H9 (cell line): ENCODE data around the gene ESRP2. TPM values are rescaled to one million over a fixed set of nuclear protein-coding genes. Genes with fewer than 3 reads are reported as not detected.

ENCODE experiments used
- DNase-seq: peaks from one replicate; pipeline ENCODE4 v3.0.0-alpha.2; 2017
- H2AFZ ChIP-seq: one replicate; pipeline ENCODE4 v1.6.1; 2013; ENCODE audit warnings: mild to moderate bottlenecking, low read length, control low read depth, moderate library complexity
- H2AK5ac ChIP-seq: 2 replicates; pipeline ENCODE4 v1.6.1; 2013; ENCODE audit warnings: low read length, control low read depth, mixed read lengths; ENCODE audit not compliant: insufficient read length
- H2BK120ac ChIP-seq: one replicate; pipeline ENCODE4 v1.6.1; 2013; ENCODE audit warnings: low read depth, mild to moderate bottlenecking, low read length, control low read depth, inconsistent platforms; ENCODE audit not compliant: poor library complexity, severe bottlenecking
- H2BK12ac ChIP-seq: 2 replicates; pipeline ENCODE4 v1.6.1; 2013; ENCODE audit warnings: low read length, control low read depth, mixed read lengths, low read depth; ENCODE audit not compliant: insufficient read length
- H2BK15ac ChIP-seq: 2 replicates; pipeline ENCODE4 v1.6.1; 2013; ENCODE audit warnings: low read depth, low read length, control low read depth
- H2BK20ac ChIP-seq: one replicate; pipeline ENCODE4 v1.6.1; 2013; ENCODE audit warnings: low read depth, mild to moderate bottlenecking, low read length, control low read depth, inconsistent platforms; ENCODE audit not compliant: poor library complexity, severe bottlenecking
- H2BK5ac ChIP-seq: 2 replicates; pipeline ENCODE4 v1.6.1; 2013; ENCODE audit warnings: low read length, control low read depth, mixed read lengths; ENCODE audit not compliant: insufficient read length
- H3K14ac ChIP-seq: 2 replicates; pipeline ENCODE4 v1.6.1; 2013; ENCODE audit warnings: low read length, control low read depth; ENCODE audit not compliant: insufficient read depth
- H3K18ac ChIP-seq: 2 replicates; pipeline ENCODE4 v1.6.1; 2013; ENCODE audit warnings: low read depth, mild to moderate bottlenecking, mixed read lengths, low read length, control low read depth; ENCODE audit not compliant: insufficient read length
- H3K23ac ChIP-seq: 2 replicates; pipeline ENCODE4 v1.6.1; 2013; ENCODE audit warnings: low read length, control low read depth, mixed read lengths, low read depth; ENCODE audit not compliant: insufficient read length
- H3K23me2 ChIP-seq: 2 replicates; pipeline ENCODE4 v1.6.1; 2013; ENCODE audit warnings: low read depth, mild to moderate bottlenecking, mixed read lengths, low read length, control low read depth; ENCODE audit not compliant: insufficient read length, poor library complexity, severe bottlenecking
- H3K27ac ChIP-seq: 2 replicates; pipeline ENCODE4 v1.5.1; 2013; ENCODE audit warnings: low read length, control low read depth, mixed read lengths, low read depth; ENCODE audit not compliant: insufficient read length
- H3K27me3 ChIP-seq: 2 replicates; pipeline ENCODE4 v1.6.1; 2013; ENCODE audit warnings: low read length, control low read depth, inconsistent platforms; ENCODE audit not compliant: insufficient read depth
- H3K4ac ChIP-seq: 2 replicates; pipeline ENCODE4 v1.6.1; 2013; ENCODE audit warnings: low read depth, mild to moderate bottlenecking, control low read depth, inconsistent platforms, low read length, moderate library complexity
- H3K4me1 ChIP-seq: 2 replicates; pipeline ENCODE4 v1.6.1; 2013; ENCODE audit warnings: low read length, control low read depth, inconsistent platforms; ENCODE audit not compliant: insufficient read depth
- H3K4me2 ChIP-seq: 2 replicates; pipeline ENCODE4 v1.6.1; 2013; ENCODE audit warnings: low read length, control low read depth, mixed read lengths; ENCODE audit not compliant: insufficient read length, insufficient read depth
- H3K56ac ChIP-seq: 2 replicates; pipeline ENCODE4 v1.6.1; 2013; ENCODE audit warnings: low read depth, mild to moderate bottlenecking, mixed read lengths, low read length, control low read depth; ENCODE audit not compliant: insufficient read length
- H3K79me1 ChIP-seq: 2 replicates; pipeline ENCODE4 v1.6.1; 2013; ENCODE audit warnings: low read depth, mild to moderate bottlenecking, moderate library complexity, low read length, control low read depth, inconsistent platforms; ENCODE audit not compliant: insufficient read depth, poor library complexity, severe bottlenecking
- H3K79me2 ChIP-seq: 2 replicates; pipeline ENCODE4 v1.6.1; 2013; ENCODE audit warnings: low read length, control low read depth, inconsistent platforms; ENCODE audit not compliant: insufficient read depth
- H3K9ac ChIP-seq: 2 replicates; pipeline ENCODE4 v1.6.1; 2013; ENCODE audit warnings: low read length, control low read depth, mixed read lengths; ENCODE audit not compliant: insufficient read length; ENCODE audit errors: extremely low read depth
- H3K9me3 ChIP-seq: one replicate; pipeline ENCODE4 v1.6.1; 2013; ENCODE audit warnings: low read depth, low read length, inconsistent platforms; ENCODE audit not compliant: control insufficient read depth
- H3T11ph ChIP-seq: one replicate; pipeline ENCODE4 v1.6.1; 2013; ENCODE audit warnings: mild to moderate bottlenecking, low read length, control low read depth, inconsistent platforms
- H4K20me1 ChIP-seq: one replicate; pipeline ENCODE4 v1.6.1; 2013; ENCODE audit not compliant: control insufficient read depth, insufficient read length, insufficient read depth
- H4K5ac ChIP-seq: 2 replicates; pipeline ENCODE4 v1.6.1; 2013; ENCODE audit warnings: low read depth, mild to moderate bottlenecking, mixed read lengths, low read length, control low read depth; ENCODE audit not compliant: insufficient read length
- H4K8ac ChIP-seq: replicated peaks from 2 replicates; pipeline ENCODE4 v1.6.1; 2013; ENCODE audit warnings: low read length, control low read depth, mixed read lengths, low read depth; ENCODE audit not compliant: insufficient read length
- H4K91ac ChIP-seq: 2 replicates; pipeline ENCODE4 v1.6.1; 2013; ENCODE audit warnings: low read depth, mild to moderate bottlenecking, moderate library complexity, mixed read lengths, low read length, control low read depth; ENCODE audit not compliant: insufficient read length
- H3K27ac Mint-ChIP-seq, 3 experiments: 2 replicates in 2 of 3; 3 replicates in 1 of 3; pipeline ENCODE4 v1.8.0; 2020 to 2021; ENCODE audit warnings: mixed read lengths in 3 of 3, mild to moderate bottlenecking in 1 of 3, moderate library complexity in 1 of 3
- H3K27me3 Mint-ChIP-seq: 2 replicates; pipeline ENCODE4 v1.8.0; 2021; ENCODE audit warnings: low read depth, mild to moderate bottlenecking, moderate library complexity, mixed read lengths
- H3K36me3 Mint-ChIP-seq, 3 experiments: 2 replicates in 2 of 3; 3 replicates in 1 of 3; pipeline ENCODE4 v1.8.0; 2020 to 2021; ENCODE audit warnings: low read depth in 3 of 3, mixed read lengths in 3 of 3; ENCODE audit not compliant: insufficient read depth in 1 of 3
- H3K4me1 Mint-ChIP-seq, 2 experiments: 2 replicates each; pipeline ENCODE4 v1.8.0; 2020; ENCODE audit warnings: mixed read lengths in 2 of 2
- H3K4me3 Mint-ChIP-seq, 2 experiments: 2 replicates in 1 of 2; 3 replicates in 1 of 2; pipeline ENCODE4 v1.8.0; 2020 to 2021; ENCODE audit warnings: mild to moderate bottlenecking in 2 of 2, mixed read lengths in 2 of 2, moderate library complexity in 1 of 2
- H3K9me3 Mint-ChIP-seq, 2 experiments: 2 replicates in 1 of 2; 3 replicates in 1 of 2; pipeline ENCODE4 v1.8.0; 2020; ENCODE audit warnings: mild to moderate bottlenecking in 2 of 2, mixed read lengths in 2 of 2, moderate library complexity in 1 of 2
- WGBS: extraction: QIAGEN DNeasy Blood & Tissue Kit; methylation state at CpG from one replicate; pipeline ENCODE4 v1.1.7; 2013; ENCODE audit warnings: missing lambda C conversion rate, low lambda C conversion rate, mixed read lengths; ENCODE audit not compliant: insufficient read length; ENCODE audit errors: extremely low coverage; 5-methylcytosine and 5-hydroxymethylcytosine counted together
- total RNA-seq: library from RNA; stranded (reverse); gene quantifications from 2 replicates; pipeline ENCODE4 v1.2.1, GENCODE V29; 2021
- TF ChIP-seq, protein P1 (sequence below): fragments of 200-600 bp; sonication (generic); conservative IDR thresholded peaks from 3 replicates; pipeline ENCODE4 v1.8.0; 2021; ENCODE audit warnings: antibody characterized with exemption, mild to moderate bottlenecking

Gene ESRP2
- total RNA-seq, 1 experiment from 2014 or later: 59.5 TPM

DNA sequence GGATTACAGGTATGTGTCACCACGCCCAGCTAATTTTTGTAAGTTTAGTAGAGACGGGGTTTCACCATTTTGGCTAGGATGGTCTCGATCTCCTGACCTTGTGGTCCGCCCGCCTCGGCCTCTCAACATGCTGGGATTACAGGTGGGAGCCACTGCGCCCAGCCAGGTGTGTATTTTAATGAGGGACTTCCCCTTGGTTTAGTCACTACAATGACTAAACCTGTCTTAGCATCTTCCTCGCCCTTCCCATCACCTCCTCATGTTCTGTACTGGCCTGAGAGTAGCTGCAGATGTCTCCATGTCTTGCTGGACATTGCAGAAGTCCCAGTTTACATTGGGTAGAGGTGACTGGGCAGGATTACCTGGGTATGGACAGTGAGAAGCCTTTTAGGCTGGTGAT lies 38.0 kb upstream of the ESRP2 start:
- Mint-ChIP-seq H3K36me3 (peaks cover 16 to 25% (median 16%) of the 10 kb centered on the region in 3 experiments; a peak in 5 of 7 replicates), H3K4me1 (peaks cover 5 to 9% of the 10 kb centered on the region in 2 experiments), H3K4me3 (no peak overlapping the region), H3K9me3 (no peaks in the 10 kb centered on the region), H3K27ac (no peak overlapping the region), H3K27me3 (no peaks in the 10 kb centered on the region)
- H2BK120ac ChIP-seq: no peak overlapping the region
- H3K79me2 ChIP-seq: peaks cover 1% of the 10 kb centered on the region; the same call in 1 of the 2 replicates
- H3K9ac ChIP-seq: no peak overlapping the region
- H3K27me3 ChIP-seq: no peaks in the 10 kb centered on the region
- H2BK5ac ChIP-seq: no peak overlapping the region
- no peak overlapping the region for H3K56ac ChIP-seq
- H2AK5ac ChIP-seq: no peak overlapping the region
- no CpG with 5 or more reads among the region's 8 CpGs for WGBS
- no peak overlapping the region for H3K14ac ChIP-seq
- H3K23ac ChIP-seq: no peak overlapping the region
- no peak overlapping the region for H3T11ph ChIP-seq
- H3K9me3 ChIP-seq: no peaks in the 10 kb centered on the region
- no peak overlapping the region for H4K5ac ChIP-seq
- no peaks in the 10 kb centered on the region for H3K4me1 ChIP-seq
- H2BK12ac ChIP-seq: no peak overlapping the region
- H4K20me1 ChIP-seq: no peaks in the 10 kb centered on the region
- no peak overlapping the region for H4K91ac ChIP-seq
- no peak overlapping the region for H3K4me2 ChIP-seq
- no peak overlapping the region for H2AFZ ChIP-seq
- DNase-seq: no peak
- H2BK20ac ChIP-seq: no peak overlapping the region
- H3K79me1 ChIP-seq: peaks cover 3% of the 10 kb centered on the region
- no peaks in the 10 kb centered on the region for H3K23me2 ChIP-seq
- TF ChIP-seq, protein P1, sequence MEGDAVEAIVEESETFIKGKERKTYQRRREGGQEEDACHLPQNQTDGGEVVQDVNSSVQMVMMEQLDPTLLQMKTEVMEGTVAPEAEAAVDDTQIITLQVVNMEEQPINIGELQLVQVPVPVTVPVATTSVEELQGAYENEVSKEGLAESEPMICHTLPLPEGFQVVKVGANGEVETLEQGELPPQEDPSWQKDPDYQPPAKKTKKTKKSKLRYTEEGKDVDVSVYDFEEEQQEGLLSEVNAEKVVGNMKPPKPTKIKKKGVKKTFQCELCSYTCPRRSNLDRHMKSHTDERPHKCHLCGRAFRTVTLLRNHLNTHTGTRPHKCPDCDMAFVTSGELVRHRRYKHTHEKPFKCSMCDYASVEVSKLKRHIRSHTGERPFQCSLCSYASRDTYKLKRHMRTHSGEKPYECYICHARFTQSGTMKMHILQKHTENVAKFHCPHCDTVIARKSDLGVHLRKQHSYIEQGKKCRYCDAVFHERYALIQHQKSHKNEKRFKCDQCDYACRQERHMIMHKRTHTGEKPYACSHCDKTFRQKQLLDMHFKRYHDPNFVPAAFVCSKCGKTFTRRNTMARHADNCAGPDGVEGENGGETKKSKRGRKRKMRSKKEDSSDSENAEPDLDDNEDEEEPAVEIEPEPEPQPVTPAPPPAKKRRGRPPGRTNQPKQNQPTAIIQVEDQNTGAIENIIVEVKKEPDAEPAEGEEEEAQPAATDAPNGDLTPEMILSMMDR: no peak
- no peak overlapping the region for H2BK15ac ChIP-seq
- no peak overlapping the region for H3K27ac ChIP-seq
- H4K8ac ChIP-seq: no peak overlapping the region
- no peak overlapping the region for H3K18ac ChIP-seq
- no peak overlapping the region for H3K4ac ChIP-seq
